SKM-1 (cell line): Measurements from ENCODE around the gene FCHSD1.

ENCODE experiments used
- DNase-seq: peaks from one replicate; lab custom pipeline; 2025; ENCODE audit not compliant: unreplicated experiment; lab: John Stamatoyannopoulos, UW

FCHSD1 gene

GRCh38 chr5:141641634-141642267, 9.5 kb downstream of the FCHSD1 start:
- no peak for DNase-seq

GRCh38 chr5:141640698-141641097, 10.5 kb downstream of the FCHSD1 start:
- DNase-seq = no peak

GRCh38 chr5:141640051-141640415, 11.2 kb downstream of the FCHSD1 start:
- no peak for DNase-seq

GRCh38 chr5:141639357-141640050, 11.7 kb downstream of the FCHSD1 start:
- DNase-seq = no peak

- DNase-seq = no peak
These were observed 12.4 kb downstream of the FCHSD1 start for GRCh38 chr5:141638771-141639170.

- DNase-seq = peak; percentile 61
These were observed 13.3 kb downstream of the FCHSD1 start for GRCh38 chr5:141637767-141638419.

- no peak for DNase-seq
These were observed 14.0 kb downstream of the FCHSD1 start for GRCh38 chr5:141637123-141637766.

- DNase-seq = peak; percentile 71
These were observed 14.7 kb downstream of the FCHSD1 start, which contains the start of the genes HDAC3 and RELL2 for GRCh38 chr5:141636413-141637122. Gene HDAC3, minus strand, starts transcription at chr5:141636849. Its CDS starts 59 bp downstream, at chr5:141636790. Gene RELL2, plus strand, starts transcription at chr5:141636997. Its CDS starts 1,229 bp downstream, at chr5:141638226.

GRCh38 chr5:141636106-141636412, 15.2 kb downstream of the FCHSD1 start:
- DNase-seq = no peak

GRCh38 chr5:141635646-141636045, 15.6 kb downstream of the FCHSD1 start:
- no peak for DNase-seq

- DNase-seq = no peak
These were observed 16.5 kb downstream of the FCHSD1 start for GRCh38 chr5:141634720-141635119.

GRCh38 chr5:141633871-141634561, 17.2 kb downstream of the FCHSD1 start:
- no peak for DNase-seq

GRCh38 chr5:141632650-141633049, 18.6 kb downstream of the FCHSD1 start:
- no peak for DNase-seq

GRCh38 chr5:141630570-141631140, 20.6 kb downstream of the FCHSD1 start:
- no peak for DNase-seq

- DNase-seq = no peak
These were observed 22.9 kb downstream of the FCHSD1 start for GRCh38 chr5:141628175-141628788.

- DNase-seq = no peak
These were observed 27.6 kb downstream of the FCHSD1 start for GRCh38 chr5:141623611-141624010.

- DNase-seq = peak; percentile 25
These were observed 28.0 kb downstream of the FCHSD1 start for GRCh38 chr5:141623186-141623585.

GRCh38 chr5:141618804-141619554, 32.2 kb downstream of the FCHSD1 start, which contains the start of gene DIAPH1:
Gene DIAPH1, minus strand, starts transcription at chr5:141619000. Its CDS starts 86 bp downstream, at chr5:141618914.
- peak; percentile 84 for DNase-seq
